ENCODE results near the gene IRF2. TPM values are rescaled to one million over a fixed set of nuclear protein-coding genes. Genes with fewer than 3 reads are reported as not detected.

IRF2 gene
- total RNA-seq, 3 donors from 2014 or later (not counting 1 experiment from before 2014, with no cell fraction given), result 50.6 to 68.5 (median 59.8) TPM

DNA sequence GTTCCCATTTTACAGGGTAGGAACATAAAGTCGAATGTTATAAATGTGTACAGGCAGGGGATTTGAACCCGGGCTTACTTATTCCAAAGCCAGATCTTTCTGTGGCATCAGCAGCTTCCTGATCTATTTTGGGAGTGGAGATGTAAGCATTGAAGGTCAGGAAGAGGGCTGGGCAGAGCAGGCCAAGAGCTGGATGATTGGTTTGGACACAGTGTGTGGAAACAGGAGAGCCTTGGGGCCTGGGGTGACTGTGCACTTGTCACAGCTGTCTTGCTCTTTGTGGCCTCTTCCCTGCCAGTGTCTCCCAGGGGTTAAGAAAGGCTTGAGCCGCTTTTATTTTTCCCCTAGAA is 128.8 kb downstream of the IRF2 start:
- H3K27ac ChIP-seq (ENCODE audit: low read length), result peak overlapping the region; percentile 2
- TF ChIP-seq, protein P1, sequence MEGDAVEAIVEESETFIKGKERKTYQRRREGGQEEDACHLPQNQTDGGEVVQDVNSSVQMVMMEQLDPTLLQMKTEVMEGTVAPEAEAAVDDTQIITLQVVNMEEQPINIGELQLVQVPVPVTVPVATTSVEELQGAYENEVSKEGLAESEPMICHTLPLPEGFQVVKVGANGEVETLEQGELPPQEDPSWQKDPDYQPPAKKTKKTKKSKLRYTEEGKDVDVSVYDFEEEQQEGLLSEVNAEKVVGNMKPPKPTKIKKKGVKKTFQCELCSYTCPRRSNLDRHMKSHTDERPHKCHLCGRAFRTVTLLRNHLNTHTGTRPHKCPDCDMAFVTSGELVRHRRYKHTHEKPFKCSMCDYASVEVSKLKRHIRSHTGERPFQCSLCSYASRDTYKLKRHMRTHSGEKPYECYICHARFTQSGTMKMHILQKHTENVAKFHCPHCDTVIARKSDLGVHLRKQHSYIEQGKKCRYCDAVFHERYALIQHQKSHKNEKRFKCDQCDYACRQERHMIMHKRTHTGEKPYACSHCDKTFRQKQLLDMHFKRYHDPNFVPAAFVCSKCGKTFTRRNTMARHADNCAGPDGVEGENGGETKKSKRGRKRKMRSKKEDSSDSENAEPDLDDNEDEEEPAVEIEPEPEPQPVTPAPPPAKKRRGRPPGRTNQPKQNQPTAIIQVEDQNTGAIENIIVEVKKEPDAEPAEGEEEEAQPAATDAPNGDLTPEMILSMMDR (IDR thresholded peaks at IDR 0.05), result no peak
- H3K9me3 Mint-ChIP-seq, result no peaks in the 10 kb centered on the region
- no peaks in the 10 kb centered on the region for H3K9me3 ChIP-seq (ENCODE audit: control insufficient read depth, insufficient read depth, low read length)
- peaks cover 51% of the 10 kb centered on the region for H3K4me1 ChIP-seq (ENCODE audit: control insufficient read depth, insufficient read depth, low read length)
- H3K27me3 Mint-ChIP-seq (ENCODE audit: low read depth in 2 of 2), result no peaks in the 10 kb centered on the region
- no peaks in the 10 kb centered on the region for H3K36me3 ChIP-seq (ENCODE audit: control insufficient read depth, insufficient read depth, low read length)
- WGBS (ENCODE audit: insufficient coverage), result 79% methylated on average over 3 of the region's 3 CpGs
- peak overlapping the region; percentile 69 to 82 for H3K27ac Mint-ChIP-seq
- peak overlapping the region; percentile 28 for H3K4me3 Mint-ChIP-seq
- intact Hi-C loops (cut with micrococcal nuclease), result loop anchor here (10.0 kb wide), 3 partner anchors 81 to 189 kb away; partner anchors contain the start of gene IRF2
- DNase-seq (no peak), ATAC-seq (no peak)
- H3K36me3 Mint-ChIP-seq, result no peaks in the 10 kb centered on the region
- peaks cover 62 to 64% of the 10 kb centered on the region in 2 donors for H3K4me1 Mint-ChIP-seq
- H3K4me3 ChIP-seq (ENCODE audit: low read length), result no peak overlapping the region
- H3K27me3 ChIP-seq (ENCODE audit: control insufficient read depth, insufficient read depth, low read length), result no peaks in the 10 kb centered on the region

DNA sequence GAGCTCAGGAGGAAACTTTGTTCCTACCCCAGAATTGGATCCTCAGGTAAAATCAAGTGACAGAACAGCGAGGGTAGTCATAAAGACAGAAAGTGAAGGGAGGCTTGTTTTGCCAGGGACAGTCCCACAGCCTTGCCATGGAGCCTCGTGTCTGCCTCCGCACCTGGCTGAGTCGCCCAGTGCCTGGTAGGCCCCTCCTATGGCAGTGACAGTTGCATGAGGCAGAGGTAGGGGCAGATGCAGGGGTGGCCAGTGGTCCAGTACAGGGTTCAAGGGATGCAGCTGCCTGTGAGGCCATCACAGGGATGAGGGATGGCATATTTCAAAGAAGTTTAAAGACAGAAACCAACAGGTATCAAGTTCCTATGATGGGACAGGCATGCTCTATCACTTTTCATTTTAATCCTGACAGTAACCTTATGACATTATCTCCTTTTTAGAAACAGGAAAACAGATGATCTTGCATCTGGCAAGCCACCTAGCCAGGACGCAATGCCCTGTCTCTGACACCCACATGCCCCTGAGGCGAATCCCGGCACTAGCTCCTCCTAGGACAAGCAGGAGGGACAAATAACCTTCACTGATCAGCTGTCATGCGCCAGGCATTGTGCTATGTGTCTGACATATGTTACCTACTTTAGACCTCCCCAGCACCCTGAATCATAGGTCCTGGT is 129.3 kb downstream of the IRF2 start:
- Mint-ChIP-seq H3K4me3 (peak overlapping the region; percentile 89), H3K36me3 (no peaks in the 10 kb centered on the region), H3K27ac (peak overlapping the region; percentile 82 to 85), H3K9me3 (no peaks in the 10 kb centered on the region), H3K27me3 (ENCODE audit: low read depth in 2 of 2) (no peaks in the 10 kb centered on the region), H3K4me1 (peaks cover 62 to 64% of the 10 kb centered on the region in 2 donors)
- H3K36me3 ChIP-seq (ENCODE audit: control insufficient read depth, insufficient read depth, low read length), result no peaks in the 10 kb centered on the region
- ATAC-seq, result no peak
- H3K27ac ChIP-seq (ENCODE audit: low read length), result no peak overlapping the region
- TF ChIP-seq, protein P1 (IDR thresholded peaks at IDR 0.05), result no peak
- whole genome bisulfite sequencing (ENCODE audit: insufficient coverage), result 86% methylated on average over 8 of the region's 8 CpGs
- no peaks in the 10 kb centered on the region for H3K9me3 ChIP-seq (ENCODE audit: control insufficient read depth, insufficient read depth, low read length)
- DNase-seq, result no peak
- peaks cover 51% of the 10 kb centered on the region for H3K4me1 ChIP-seq (ENCODE audit: control insufficient read depth, insufficient read depth, low read length)
- H3K4me3 ChIP-seq (ENCODE audit: low read length), result no peak overlapping the region
- no peaks in the 10 kb centered on the region for H3K27me3 ChIP-seq (ENCODE audit: control insufficient read depth, insufficient read depth, low read length)
- intact Hi-C loops (cut with micrococcal nuclease), result loop anchor here (5.0 to 10.0 kb wide), 4 partner anchors 37 to 190 kb away; partner anchors contain the start of gene IRF2

DNA sequence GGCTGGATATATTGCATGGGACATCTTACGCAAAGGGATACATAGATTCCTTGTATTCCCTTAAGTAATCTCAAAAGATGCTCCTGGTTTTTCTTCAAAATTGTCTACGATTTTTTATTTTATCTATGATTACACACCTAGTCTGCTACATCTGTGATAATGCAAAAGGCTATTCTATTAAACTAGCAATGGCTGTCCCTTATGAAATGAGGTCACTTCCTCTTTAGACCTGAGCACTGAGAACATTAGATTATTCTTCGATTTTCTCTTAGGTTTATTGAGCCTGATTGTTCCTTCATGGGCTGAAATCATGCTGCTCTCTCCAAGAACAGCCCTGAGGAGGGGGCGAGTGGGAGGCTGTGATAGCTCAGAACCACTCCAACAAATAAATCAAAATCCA is 129.9 kb downstream of the IRF2 start:
- H3K9me3 Mint-ChIP-seq, result no peaks in the 10 kb centered on the region
- ATAC-seq (no peak), DNase-seq (no peak)
- TF ChIP-seq, protein P1 (IDR thresholded peaks at IDR 0.05), result no peak
- no peaks in the 10 kb centered on the region for H3K27me3 Mint-ChIP-seq (ENCODE audit: low read depth in 2 of 2)
- Histone ChIP-seq H3K4me3 (ENCODE audit: low read length) (no peak overlapping the region), H3K27ac (ENCODE audit: low read length) (no peak overlapping the region), H3K4me1 (ENCODE audit: control insufficient read depth, insufficient read depth, low read length) (peaks cover 48% of the 10 kb centered on the region), H3K36me3 (ENCODE audit: control insufficient read depth, insufficient read depth, low read length) (no peaks in the 10 kb centered on the region), H3K9me3 (ENCODE audit: control insufficient read depth, insufficient read depth, low read length) (no peaks in the 10 kb centered on the region), H3K27me3 (ENCODE audit: control insufficient read depth, insufficient read depth, low read length) (no peaks in the 10 kb centered on the region)
- intact Hi-C loops (cut with micrococcal nuclease), result loop anchor here (5.0 to 10.0 kb wide), 4 partner anchors 38 to 190 kb away; partner anchors contain the start of gene IRF2
- H3K36me3 Mint-ChIP-seq, result no peaks in the 10 kb centered on the region
- peaks cover 59 to 60% of the 10 kb centered on the region in 2 donors for H3K4me1 Mint-ChIP-seq
- H3K27ac Mint-ChIP-seq, result peak overlapping the region; percentile 82 to 85
- H3K4me3 Mint-ChIP-seq, result peak overlapping the region; percentile 89
- WGBS (ENCODE audit: insufficient coverage), result 94% methylated on average over 4 of the region's 4 CpGs
